HepG2 (cell line): ENCODE measurements around the gene CELF2.

Experiments used
- FOXA1 ChIP-seq, 2 experiments: fragments of 450-650 bp in 1 of 2; sonication (generic) in 1 of 2; formaldehyde crosslinking in 1 of 2; IDR thresholded peaks; 2 replicates each; pipeline versions ENCODE4 v1.4.0 to v1.6.1; 2016 to 2020; ENCODE audit warnings: missing genetic modification reagents in 1 of 2
- KDM5A ChIP-seq: fragments of 200-600 bp; sonication (generic); IDR thresholded peaks from 2 replicates; pipeline ENCODE4 v1.7.0; 2018; ENCODE audit warnings: antibody characterized with exemption, mild to moderate bottlenecking, low read length, borderline replicate concordance
- NFIC ChIP-seq: IDR thresholded peaks from 2 replicates; pipeline ENCODE4 v1.6.1; 2012; ENCODE audit warnings: mild to moderate bottlenecking, low read length, inconsistent platforms
- TARDBP ChIP-seq: sonication (generic); formaldehyde crosslinking; IDR thresholded peaks from 2 replicates; pipeline ENCODE4 v1.8.0; 2022; ENCODE audit warnings: mild to moderate bottlenecking, missing genetic modification reagents

- no peak for TF ChIP-seq TARDBP (CRISPR knock-in tag)
- TF ChIP-seq KDM5A, result no peak
- no peak for TF ChIP-seq NFIC
- TF ChIP-seq FOXA1 (IDR thresholded peaks at IDR 0.05), result no peak
- TF ChIP-seq FOXA1 (CRISPR knock-in tag; IDR thresholded peaks at IDR 0.05), result no peak
Observed at GRCh38 chr10:11367505-11367904, 349.8 kb downstream of the CELF2 start.
